ENCODE data around the gene RMDN2.

DNA sequence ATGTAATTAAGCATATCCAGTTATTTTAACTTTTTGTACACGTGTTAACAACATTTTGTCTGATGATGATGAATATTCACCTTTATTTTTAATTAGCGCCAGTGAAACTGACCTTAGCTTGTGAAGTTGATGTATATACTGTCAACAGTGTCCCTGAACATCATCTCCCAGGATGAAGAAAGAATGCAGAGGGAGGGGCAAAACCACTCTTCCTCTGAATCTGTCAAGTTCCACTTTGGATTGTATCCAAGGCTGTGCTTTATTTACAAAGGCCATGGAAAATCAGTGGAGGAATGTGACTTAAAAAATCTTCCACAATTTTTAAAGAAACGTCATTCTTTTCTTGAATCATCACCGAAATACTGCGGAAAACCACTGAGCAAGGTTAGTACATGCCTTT lies 4.5 kb upstream of the RMDN2 start:
- TF ChIP-seq, protein P1, sequence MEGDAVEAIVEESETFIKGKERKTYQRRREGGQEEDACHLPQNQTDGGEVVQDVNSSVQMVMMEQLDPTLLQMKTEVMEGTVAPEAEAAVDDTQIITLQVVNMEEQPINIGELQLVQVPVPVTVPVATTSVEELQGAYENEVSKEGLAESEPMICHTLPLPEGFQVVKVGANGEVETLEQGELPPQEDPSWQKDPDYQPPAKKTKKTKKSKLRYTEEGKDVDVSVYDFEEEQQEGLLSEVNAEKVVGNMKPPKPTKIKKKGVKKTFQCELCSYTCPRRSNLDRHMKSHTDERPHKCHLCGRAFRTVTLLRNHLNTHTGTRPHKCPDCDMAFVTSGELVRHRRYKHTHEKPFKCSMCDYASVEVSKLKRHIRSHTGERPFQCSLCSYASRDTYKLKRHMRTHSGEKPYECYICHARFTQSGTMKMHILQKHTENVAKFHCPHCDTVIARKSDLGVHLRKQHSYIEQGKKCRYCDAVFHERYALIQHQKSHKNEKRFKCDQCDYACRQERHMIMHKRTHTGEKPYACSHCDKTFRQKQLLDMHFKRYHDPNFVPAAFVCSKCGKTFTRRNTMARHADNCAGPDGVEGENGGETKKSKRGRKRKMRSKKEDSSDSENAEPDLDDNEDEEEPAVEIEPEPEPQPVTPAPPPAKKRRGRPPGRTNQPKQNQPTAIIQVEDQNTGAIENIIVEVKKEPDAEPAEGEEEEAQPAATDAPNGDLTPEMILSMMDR (IDR thresholded peaks at IDR 0.05; ENCODE audit: low read length), result no peak
- no peak for TF ChIP-seq EZH2 (IDR thresholded peaks at IDR 0.05; ENCODE audit: borderline replicate concordance, low read length)
